K562 (cell line): Measurements from ENCODE around the gene KIF3B. TPM values are rescaled to one million over a fixed set of nuclear protein-coding genes. Genes with fewer than 3 reads are reported as not detected.

Experiments used
- CCAR2 ChIP-seq: fragments of 200-400 bp; formaldehyde crosslinking; IDR thresholded peaks from 2 replicates; pipeline ENCODE4 v1.6.1; 2017; ENCODE audit warnings: mild to moderate bottlenecking, low read depth, low read length
- CSDE1 ChIP-seq, 2 experiments: fragments of 450-650 bp; IDR thresholded peaks; 2 replicates each; pipeline ENCODE4 v1.6.1; 2016; ENCODE audit warnings: mild to moderate bottlenecking in 1 of 2
- ETS2 ChIP-seq: IDR thresholded peaks from 2 replicates; pipeline ENCODE4 v1.6.1; 2016; ENCODE audit warnings: borderline replicate concordance, missing genetic modification characterization, mild to moderate bottlenecking, moderate library complexity, missing compliant biosample characterization; ENCODE audit not compliant: poor library complexity, severe bottlenecking
- FOXM1 ChIP-seq, 2 experiments: fragments of 450-650 bp in 1 of 2; sonication (generic) in 1 of 2; formaldehyde crosslinking in 1 of 2; IDR thresholded peaks; 2 replicates each; pipeline versions ENCODE4 v1.6.1 to v1.9.0; 2017 to 2022; ENCODE audit warnings: low read depth in 2 of 2, mild to moderate bottlenecking in 2 of 2, missing genetic modification reagents in 1 of 2, moderate library complexity in 1 of 2
- GTF2A2 ChIP-seq: IDR thresholded peaks from 2 replicates; pipeline ENCODE4 v1.6.1; 2016; ENCODE audit warnings: mild to moderate bottlenecking, missing genetic modification characterization, missing compliant biosample characterization
- KLF16 ChIP-seq: IDR thresholded peaks from 2 replicates; pipeline ENCODE4 v1.6.1; 2016; ENCODE audit warnings: antibody characterized with exemption
- MEF2A ChIP-seq: IDR thresholded peaks from 2 replicates; pipeline ENCODE4 v1.6.1; 2011; ENCODE audit warnings: low read depth, mild to moderate bottlenecking, low read length, moderate library complexity; ENCODE audit not compliant: control insufficient read depth
- MXI1 ChIP-seq: IDR thresholded peaks from 2 replicates; pipeline ENCODE4 v1.6.1; 2011; ENCODE audit warnings: low read depth, mild to moderate bottlenecking, improper control_type of control experiment, low read length
- NFATC3 ChIP-seq: fragments of 450-650 bp; IDR thresholded peaks from 2 replicates; pipeline ENCODE4 v1.6.1; 2017; ENCODE audit warnings: mild to moderate bottlenecking
- ZNF316 ChIP-seq: fragments of 450-650 bp; IDR thresholded peaks from 2 replicates; pipeline ENCODE4 v1.6.1; 2016
- ZNF584 ChIP-seq: fragments of 200-800 bp; sonication (Bioruptor generic); IDR thresholded peaks from 2 replicates; pipeline ENCODE4 v1.6.1; 2016; ENCODE audit warnings: low read depth, mild to moderate bottlenecking, missing genetic modification characterization, missing compliant biosample characterization
- polyA plus RNA-seq, 8 experiments: library from polyadenylated mRNA; depleted of rRNA in 4 of 8; stranded (reverse) in 5 of 8; unstranded in 3 of 8; fragments of >200 nt; fragmentation: Nextera tagmentation in 2 of 8; fragmentation: Illumina TruSeq in 1 of 8; extraction: Ambion mirVana in 2 of 8; extraction: Trizol in 1 of 8; gene quantifications; 2 replicates each; pipeline versions ENCODE4 v1.2.1 to v1.2.3, GENCODE V29; 2011 to 2014; ENCODE audit warnings: inconsistent platforms in 1 of 8, missing spikeins in 1 of 8
- total RNA-seq, 7 experiments: library from RNA; depleted of rRNA in 6 of 7; stranded (reverse); fragments of >200 nt in 6 of 7; fragmentation: Illumina TruSeq in 2 of 7; extraction: Trizol in 2 of 7; gene quantifications; 2 replicates each; pipeline versions ENCODE4 v1.2.1 to v1.2.3, GENCODE V29; 2011 to 2021; ENCODE audit warnings: low replicate concordance in 1 of 7
- TF ChIP-seq, protein P1 (sequence below): fragments of 450-650 bp; IDR thresholded peaks from 2 replicates; pipeline ENCODE4 v1.6.1; 2018; ENCODE audit not compliant: partially characterized antibody
- TF ChIP-seq, protein P2 (sequence below): fragments of 250-450 bp; sonication (Bioruptor Pico); IDR thresholded peaks from 2 replicates; pipeline ENCODE4 v1.4.0; 2020
- TF ChIP-seq, protein P3 (sequence below), 2 experiments: fragments of 450-650 bp; IDR thresholded peaks; 2 replicates each; pipeline ENCODE4 v1.6.1; 2016
- TF ChIP-seq, protein P4 (sequence below): fragments of 450-650 bp; IDR thresholded peaks from 2 replicates; pipeline ENCODE4 v1.6.1; 2016; ENCODE audit warnings: low read depth, mild to moderate bottlenecking, moderate library complexity
- TF ChIP-seq, protein P5 (sequence below): sonication (generic); formaldehyde crosslinking; IDR thresholded peaks from 2 replicates; pipeline ENCODE4 v1.8.0; 2023; ENCODE audit warnings: mild to moderate bottlenecking, missing genetic modification reagents

The KIF3B gene
- total and polyA plus RNA-seq, 9 of the 15 experiments (the other 6 are each of a cell fraction or from before 2014, with no cell fraction given), result 2.9 to 12.3 (median 8.6) TPM

DNA sequence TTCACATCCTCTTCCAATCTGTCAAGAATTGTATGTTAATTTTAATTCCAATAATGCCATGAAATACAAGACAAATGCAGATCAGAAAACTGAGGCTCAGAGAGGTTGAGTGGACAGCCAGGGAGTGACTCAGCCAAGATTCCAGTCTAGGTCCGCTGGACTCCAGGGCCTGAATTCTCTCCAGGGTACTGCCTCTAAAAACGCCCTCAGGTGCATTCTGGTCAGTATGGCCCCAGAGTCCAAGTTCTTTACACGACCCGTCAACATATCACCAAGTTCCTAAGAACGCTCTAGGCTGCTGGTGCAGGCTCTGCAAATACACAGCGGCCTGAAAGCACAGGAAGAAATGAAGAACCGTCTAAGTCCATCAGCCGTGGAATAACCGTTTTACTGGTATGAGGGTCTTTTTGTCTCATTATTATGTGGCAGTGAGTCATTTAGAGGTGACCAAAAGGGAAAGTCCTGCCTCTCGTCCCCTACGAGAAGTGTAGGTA is 80.0 kb downstream of the KIF3B start (continued):
- TF ChIP-seq, protein P1, sequence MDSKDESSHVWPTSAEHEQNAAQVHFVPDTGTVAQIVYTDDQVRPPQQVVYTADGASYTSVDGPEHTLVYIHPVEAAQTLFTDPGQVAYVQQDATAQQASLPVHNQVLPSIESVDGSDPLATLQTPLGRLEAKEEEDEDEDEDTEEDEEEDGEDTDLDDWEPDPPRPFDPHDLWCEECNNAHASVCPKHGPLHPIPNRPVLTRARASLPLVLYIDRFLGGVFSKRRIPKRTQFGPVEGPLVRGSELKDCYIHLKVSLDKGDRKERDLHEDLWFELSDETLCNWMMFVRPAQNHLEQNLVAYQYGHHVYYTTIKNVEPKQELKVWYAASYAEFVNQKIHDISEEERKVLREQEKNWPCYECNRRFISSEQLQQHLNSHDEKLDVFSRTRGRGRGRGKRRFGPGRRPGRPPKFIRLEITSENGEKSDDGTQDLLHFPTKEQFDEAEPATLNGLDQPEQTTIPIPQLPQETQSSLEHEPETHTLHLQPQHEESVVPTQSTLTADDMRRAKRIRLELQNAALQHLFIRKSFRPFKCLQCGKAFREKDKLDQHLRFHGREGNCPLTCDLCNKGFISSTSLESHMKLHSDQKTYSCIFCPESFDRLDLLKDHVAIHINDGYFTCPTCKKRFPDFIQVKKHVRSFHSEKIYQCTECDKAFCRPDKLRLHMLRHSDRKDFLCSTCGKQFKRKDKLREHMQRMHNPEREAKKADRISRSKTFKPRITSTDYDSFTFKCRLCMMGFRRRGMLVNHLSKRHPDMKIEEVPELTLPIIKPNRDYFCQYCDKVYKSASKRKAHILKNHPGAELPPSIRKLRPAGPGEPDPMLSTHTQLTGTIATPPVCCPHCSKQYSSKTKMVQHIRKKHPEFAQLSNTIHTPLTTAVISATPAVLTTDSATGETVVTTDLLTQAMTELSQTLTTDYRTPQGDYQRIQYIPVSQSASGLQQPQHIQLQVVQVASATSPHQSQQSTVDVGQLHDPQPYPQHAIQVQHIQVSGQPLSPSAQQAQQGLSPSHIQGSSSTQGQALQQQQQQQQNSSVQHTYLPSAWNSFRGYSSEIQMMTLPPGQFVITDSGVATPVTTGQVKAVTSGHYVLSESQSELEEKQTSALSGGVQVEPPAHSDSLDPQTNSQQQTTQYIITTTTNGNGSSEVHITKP, result no peak
- TF ChIP-seq, protein P2, sequence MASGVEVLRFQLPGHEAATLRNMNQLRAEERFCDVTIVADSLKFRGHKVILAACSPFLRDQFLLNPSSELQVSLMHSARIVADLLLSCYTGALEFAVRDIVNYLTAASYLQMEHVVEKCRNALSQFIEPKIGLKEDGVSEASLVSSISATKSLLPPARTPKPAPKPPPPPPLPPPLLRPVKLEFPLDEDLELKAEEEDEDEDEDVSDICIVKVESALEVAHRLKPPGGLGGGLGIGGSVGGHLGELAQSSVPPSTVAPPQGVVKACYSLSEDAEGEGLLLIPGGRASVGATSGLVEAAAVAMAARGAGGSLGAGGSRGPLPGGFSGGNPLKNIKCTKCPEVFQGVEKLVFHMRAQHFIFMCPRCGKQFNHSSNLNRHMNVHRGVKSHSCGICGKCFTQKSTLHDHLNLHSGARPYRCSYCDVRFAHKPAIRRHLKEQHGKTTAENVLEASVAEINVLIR (CRISPR knock-in tag), result no peak
- TF ChIP-seq KLF16 (no peak), FOXM1 (IDR thresholded peaks at IDR 0.05; ENCODE audit: low read depth) (peak; percentile 60; the same call in 1 of the 2 replicates), FOXM1 (CRISPR knock-in tag; IDR thresholded peaks at IDR 0.05; ENCODE audit: low read depth) (no peak), CSDE1 (IDR thresholded peaks at IDR 0.05) (no peak), NFATC3 (no peak), ETS2 (tag) (no peak), CCAR2 (no peak), ZNF316 (0 out of 2 replicates have a peak, but pooled peaks have one; percentile 6), GTF2A2 (tag) (no peak), ZNF584 (no peak), MEF2A (no peak), MXI1 (no peak)
- TF ChIP-seq, protein P3, sequence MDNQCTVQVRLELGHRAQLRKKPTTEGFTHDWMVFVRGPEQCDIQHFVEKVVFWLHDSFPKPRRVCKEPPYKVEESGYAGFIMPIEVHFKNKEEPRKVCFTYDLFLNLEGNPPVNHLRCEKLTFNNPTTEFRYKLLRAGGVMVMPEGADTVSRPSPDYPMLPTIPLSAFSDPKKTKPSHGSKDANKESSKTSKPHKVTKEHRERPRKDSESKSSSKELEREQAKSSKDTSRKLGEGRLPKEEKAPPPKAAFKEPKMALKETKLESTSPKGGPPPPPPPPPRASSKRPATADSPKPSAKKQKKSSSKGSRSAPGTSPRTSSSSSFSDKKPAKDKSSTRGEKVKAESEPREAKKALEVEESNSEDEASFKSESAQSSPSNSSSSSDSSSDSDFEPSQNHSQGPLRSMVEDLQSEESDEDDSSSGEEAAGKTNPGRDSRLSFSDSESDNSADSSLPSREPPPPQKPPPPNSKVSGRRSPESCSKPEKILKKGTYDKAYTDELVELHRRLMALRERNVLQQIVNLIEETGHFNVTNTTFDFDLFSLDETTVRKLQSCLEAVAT (IDR thresholded peaks at IDR 0.05), result peak in 1 of 2 experiments; percentile 64; a peak in 2 of 4 replicates
- TF ChIP-seq, protein P4, sequence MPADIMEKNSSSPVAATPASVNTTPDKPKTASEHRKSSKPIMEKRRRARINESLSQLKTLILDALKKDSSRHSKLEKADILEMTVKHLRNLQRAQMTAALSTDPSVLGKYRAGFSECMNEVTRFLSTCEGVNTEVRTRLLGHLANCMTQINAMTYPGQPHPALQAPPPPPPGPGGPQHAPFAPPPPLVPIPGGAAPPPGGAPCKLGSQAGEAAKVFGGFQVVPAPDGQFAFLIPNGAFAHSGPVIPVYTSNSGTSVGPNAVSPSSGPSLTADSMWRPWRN, result no peak
- TF ChIP-seq, protein P5, sequence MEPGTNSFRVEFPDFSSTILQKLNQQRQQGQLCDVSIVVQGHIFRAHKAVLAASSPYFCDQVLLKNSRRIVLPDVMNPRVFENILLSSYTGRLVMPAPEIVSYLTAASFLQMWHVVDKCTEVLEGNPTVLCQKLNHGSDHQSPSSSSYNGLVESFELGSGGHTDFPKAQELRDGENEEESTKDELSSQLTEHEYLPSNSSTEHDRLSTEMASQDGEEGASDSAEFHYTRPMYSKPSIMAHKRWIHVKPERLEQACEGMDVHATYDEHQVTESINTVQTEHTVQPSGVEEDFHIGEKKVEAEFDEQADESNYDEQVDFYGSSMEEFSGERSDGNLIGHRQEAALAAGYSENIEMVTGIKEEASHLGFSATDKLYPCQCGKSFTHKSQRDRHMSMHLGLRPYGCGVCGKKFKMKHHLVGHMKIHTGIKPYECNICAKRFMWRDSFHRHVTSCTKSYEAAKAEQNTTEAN, result no peak
